Measurements from ENCODE around the gene ISG20.
"Not testable (repeated sequence)": the region's sequence is repeated elsewhere in the genome, so short reads cannot be mapped to it uniquely, and the experiment has no call there.

Gene ISG20

DNA sequence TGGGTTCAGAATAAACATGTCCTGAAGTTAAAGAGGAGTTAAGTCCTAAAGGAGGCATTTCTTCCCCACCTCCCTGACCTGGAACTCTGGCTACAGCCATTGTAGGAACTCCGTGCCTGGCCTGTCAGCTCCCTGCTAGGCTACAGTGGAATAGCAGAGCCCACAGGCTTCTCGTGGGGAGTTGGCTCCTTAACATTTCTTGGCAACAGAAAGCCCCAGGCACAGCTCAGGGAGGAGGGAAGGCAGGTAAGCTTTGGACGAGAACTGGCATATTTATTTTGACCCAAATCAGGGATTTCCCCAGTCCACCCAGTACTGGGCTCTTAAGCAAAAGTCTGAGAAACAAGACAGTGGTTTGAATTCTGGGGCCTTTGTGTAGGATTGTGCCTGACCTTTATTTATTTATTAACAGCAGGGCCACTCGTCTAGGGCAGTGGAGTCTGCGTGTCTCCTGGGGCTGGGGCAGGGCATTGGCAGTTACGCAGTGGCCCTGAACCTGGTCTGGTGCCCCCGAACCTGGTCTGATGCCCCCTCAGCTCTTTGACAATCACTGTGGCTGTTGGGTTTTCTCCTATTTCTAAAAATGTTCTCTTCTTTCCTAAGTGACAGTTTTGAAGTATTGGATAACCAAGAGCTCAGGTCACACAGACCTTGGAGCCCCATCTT is 7.9 kb upstream of the ISG20 start:
- peaks cover 30% of the 10 kb centered on the region for H3K4me1 ChIP-seq (ENCODE audit: control insufficient read depth, insufficient read depth, low read length)
- H3K9ac ChIP-seq (ENCODE audit: low read length) = no peak overlapping the region
- no peaks in the 10 kb centered on the region for H3K36me3 ChIP-seq (ENCODE audit: control insufficient read depth, insufficient read depth, low read length)
- no peaks in the 10 kb centered on the region for H3K9me3 ChIP-seq (ENCODE audit: control insufficient read depth, low read length)
- no peaks in the 10 kb centered on the region for H3K27me3 ChIP-seq (ENCODE audit: control insufficient read depth, insufficient read depth, low read length)
- no peak overlapping the region for H3K4me3 ChIP-seq (ENCODE audit: low read length)

DNA sequence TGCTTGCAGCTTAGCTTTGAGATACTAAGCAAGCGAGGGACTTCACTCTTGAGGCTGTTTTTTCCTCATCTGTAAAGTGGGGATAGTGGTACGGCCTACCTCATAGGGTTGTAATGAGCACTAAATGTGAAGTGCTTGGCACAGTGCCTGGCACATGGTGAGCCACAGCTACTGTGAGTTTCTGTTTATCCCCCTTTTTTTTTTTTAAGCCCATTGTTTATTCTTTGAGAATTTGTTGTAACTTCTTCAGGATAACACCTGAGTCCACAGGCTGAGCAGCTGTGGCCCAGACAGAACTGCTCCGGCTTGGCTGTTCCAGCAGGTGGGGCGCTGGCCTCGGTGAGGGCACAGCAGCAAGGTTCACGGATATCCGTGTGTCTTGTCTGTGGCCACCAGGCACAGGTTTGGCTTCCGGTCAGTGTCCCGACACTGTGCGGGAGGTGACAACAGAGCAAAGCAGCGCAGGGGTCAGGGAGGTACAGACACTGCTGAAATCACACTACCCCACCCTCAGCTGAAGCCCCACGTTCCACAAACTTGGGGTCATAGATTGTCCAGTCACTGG is 7.3 kb upstream of the ISG20 start:
- Histone ChIP-seq H3K9ac (ENCODE audit: low read length) (no peak overlapping the region), H3K9me3 (ENCODE audit: control insufficient read depth, low read length) (no peaks in the 10 kb centered on the region), H3K4me3 (ENCODE audit: low read length) (no peak overlapping the region), H3K4me1 (ENCODE audit: control insufficient read depth, insufficient read depth, low read length) (peaks cover 37% of the 10 kb centered on the region), H3K27me3 (ENCODE audit: control insufficient read depth, insufficient read depth, low read length) (no peaks in the 10 kb centered on the region), H3K36me3 (ENCODE audit: control insufficient read depth, insufficient read depth, low read length) (no peaks in the 10 kb centered on the region)

DNA sequence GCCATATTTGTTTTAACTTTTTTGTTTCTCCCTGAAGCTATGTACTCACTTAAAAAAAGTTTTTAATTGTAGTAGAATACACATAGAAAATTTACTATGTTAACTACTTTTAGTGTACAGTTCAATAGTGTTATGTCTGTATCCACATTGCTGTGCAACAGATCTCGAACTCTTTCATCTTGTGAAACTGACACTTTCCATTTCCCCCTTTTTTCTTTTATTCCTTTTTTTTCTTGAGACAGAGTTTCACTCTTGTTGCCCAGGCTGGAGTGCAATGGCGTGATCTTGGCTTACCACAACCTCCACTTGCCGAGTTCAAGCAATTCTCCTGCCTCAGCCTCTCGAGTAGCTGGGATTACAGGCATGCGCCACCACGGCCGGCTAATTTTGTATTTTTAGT is 6.0 kb upstream of the ISG20 start:
- peaks cover 43% of the 10 kb centered on the region for H3K4me1 ChIP-seq (ENCODE audit: control insufficient read depth, insufficient read depth, low read length)
- not testable (repeated sequence) for H3K4me3 ChIP-seq (ENCODE audit: low read length); H3K9me3 ChIP-seq (ENCODE audit: control insufficient read depth, low read length); H3K9ac ChIP-seq (ENCODE audit: low read length); H3K36me3 ChIP-seq (ENCODE audit: control insufficient read depth, insufficient read depth, low read length); H3K27me3 ChIP-seq (ENCODE audit: control insufficient read depth, insufficient read depth, low read length)

DNA sequence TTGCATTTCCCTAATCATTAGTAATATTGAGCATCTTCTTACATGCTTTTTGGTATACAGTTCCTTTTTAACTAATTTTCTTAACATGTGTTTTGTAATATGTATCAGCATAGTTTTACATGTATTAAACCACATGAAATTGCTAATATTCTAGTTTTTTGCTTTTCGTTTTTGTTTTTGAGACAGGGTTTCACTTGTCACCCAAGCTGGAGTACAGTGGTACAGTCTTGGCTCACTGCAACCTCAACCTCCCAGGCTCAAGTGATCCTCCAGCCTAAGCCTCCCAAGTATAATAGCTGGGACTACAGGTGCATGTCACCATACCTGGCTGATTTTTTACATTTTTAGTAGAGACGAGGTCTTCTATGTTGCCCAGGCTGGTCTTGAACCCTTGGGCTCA is 4.4 kb upstream of the ISG20 start:
- H3K9me3 ChIP-seq (ENCODE audit: control insufficient read depth, low read length) = no peaks in the 10 kb centered on the region
- no peaks in the 10 kb centered on the region for H3K36me3 ChIP-seq (ENCODE audit: control insufficient read depth, insufficient read depth, low read length)
- no peak overlapping the region for H3K4me3 ChIP-seq (ENCODE audit: low read length)
- no peak overlapping the region for H3K9ac ChIP-seq (ENCODE audit: low read length)
- no peaks in the 10 kb centered on the region for H3K27me3 ChIP-seq (ENCODE audit: control insufficient read depth, insufficient read depth, low read length)
- peaks cover 46% of the 10 kb centered on the region for H3K4me1 ChIP-seq (ENCODE audit: control insufficient read depth, insufficient read depth, low read length)

DNA sequence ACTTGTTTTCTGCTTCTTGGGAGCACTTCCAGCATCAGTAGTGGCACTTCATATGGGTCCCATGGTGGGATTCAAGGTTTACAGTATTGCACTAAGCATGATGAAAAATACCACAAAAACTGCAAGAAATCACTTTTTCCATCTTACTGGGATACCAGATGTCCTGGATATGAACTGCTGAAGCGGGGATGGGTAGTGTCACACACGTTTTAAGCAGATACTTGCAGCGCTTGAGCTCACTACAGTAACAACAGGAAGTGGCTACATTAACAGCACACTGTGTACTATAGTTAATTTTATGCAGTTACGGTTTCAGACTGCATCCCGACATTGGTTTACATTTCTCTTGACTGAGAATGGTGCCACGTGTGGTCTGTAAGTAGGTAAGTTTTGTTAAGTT is 3.5 kb upstream of the ISG20 start:
- Histone ChIP-seq H3K36me3 (ENCODE audit: control insufficient read depth, insufficient read depth, low read length) (no peaks in the 10 kb centered on the region), H3K9me3 (ENCODE audit: control insufficient read depth, low read length) (no peaks in the 10 kb centered on the region), H3K4me3 (ENCODE audit: low read length) (no peak overlapping the region), H3K27me3 (ENCODE audit: control insufficient read depth, insufficient read depth, low read length) (no peaks in the 10 kb centered on the region), H3K4me1 (ENCODE audit: control insufficient read depth, insufficient read depth, low read length) (peaks cover 50% of the 10 kb centered on the region), H3K9ac (ENCODE audit: low read length) (no peak overlapping the region)

DNA sequence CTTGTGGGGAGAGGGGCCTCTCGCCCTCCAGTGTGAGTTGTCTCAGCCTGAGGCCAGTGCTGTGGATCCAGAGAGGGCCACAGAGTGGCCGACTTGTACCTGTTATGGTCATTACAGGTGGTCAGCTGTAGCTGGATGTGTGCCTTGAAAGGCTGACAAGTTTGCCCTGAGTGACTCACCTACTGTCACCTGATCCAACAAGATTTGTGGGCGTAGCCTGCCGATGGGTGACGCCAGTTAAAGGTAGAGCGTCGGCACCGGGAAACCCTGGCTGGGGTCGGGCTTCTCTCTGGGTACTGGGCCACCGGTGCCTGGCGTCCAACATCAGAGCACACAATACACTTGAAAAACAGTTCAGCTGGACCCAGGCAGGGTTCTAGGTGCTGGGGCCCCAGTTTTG is 2.8 kb upstream of the ISG20 start:
- H3K4me3 ChIP-seq (ENCODE audit: low read length) = no peak overlapping the region
- H3K27me3 ChIP-seq (ENCODE audit: control insufficient read depth, insufficient read depth, low read length) = no peaks in the 10 kb centered on the region
- no peaks in the 10 kb centered on the region for H3K9me3 ChIP-seq (ENCODE audit: control insufficient read depth, low read length)
- H3K9ac ChIP-seq (ENCODE audit: low read length) = peak overlapping the region; percentile 60
- peaks cover 51% of the 10 kb centered on the region for H3K4me1 ChIP-seq (ENCODE audit: control insufficient read depth, insufficient read depth, low read length)
- H3K36me3 ChIP-seq (ENCODE audit: control insufficient read depth, insufficient read depth, low read length) = no peaks in the 10 kb centered on the region

DNA sequence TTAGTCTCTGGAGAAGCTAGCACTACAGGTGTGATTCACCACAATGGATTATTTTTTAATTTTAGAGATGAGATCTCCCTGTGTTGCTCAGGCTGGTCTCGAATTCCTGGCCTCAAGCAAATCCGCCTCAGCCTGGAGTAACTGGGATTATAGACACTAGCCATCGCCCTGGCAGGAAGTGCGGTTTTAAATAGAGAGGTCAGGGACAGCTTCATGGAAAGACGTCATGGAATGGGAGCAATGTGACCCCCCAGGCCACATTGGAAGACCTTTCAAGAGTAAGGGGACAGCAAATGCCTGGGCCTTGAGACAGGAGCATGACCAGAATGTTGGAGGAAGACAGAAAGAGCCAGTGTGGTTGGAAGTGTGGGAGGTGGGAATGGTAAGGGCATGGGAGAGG is 2.2 kb upstream of the ISG20 start:
- Histone ChIP-seq H3K36me3 (ENCODE audit: control insufficient read depth, insufficient read depth, low read length) (no peaks in the 10 kb centered on the region), H3K4me3 (ENCODE audit: low read length) (no peak overlapping the region), H3K9me3 (ENCODE audit: control insufficient read depth, low read length) (no peaks in the 10 kb centered on the region), H3K27me3 (ENCODE audit: control insufficient read depth, insufficient read depth, low read length) (no peaks in the 10 kb centered on the region), H3K4me1 (ENCODE audit: control insufficient read depth, insufficient read depth, low read length) (peaks cover 53% of the 10 kb centered on the region), H3K9ac (ENCODE audit: low read length) (peak overlapping the region; percentile 60)

DNA sequence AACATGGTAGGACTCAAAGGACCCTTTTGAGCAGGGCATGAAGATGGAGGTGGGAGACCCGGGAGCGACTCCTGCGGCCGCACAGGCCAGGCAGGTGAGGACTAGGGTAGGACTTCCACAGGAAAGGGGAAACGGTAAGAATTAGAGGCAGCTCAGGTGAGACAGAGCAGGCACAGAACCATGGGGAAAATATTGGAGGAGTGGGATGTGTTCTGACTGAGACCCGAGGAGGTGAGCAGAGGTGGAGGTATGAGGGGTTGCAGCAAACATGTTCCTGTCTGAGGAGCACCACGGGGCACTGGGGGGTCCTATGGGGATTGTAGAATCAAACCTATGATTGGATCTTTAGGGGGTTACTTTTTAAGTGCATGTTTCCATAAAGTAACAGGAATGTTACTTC is 1.4 kb upstream of the ISG20 start:
- H3K4me3 ChIP-seq (ENCODE audit: low read length) = no peak overlapping the region
- peak overlapping the region; percentile 92 for H3K9ac ChIP-seq (ENCODE audit: low read length)
- no peaks in the 10 kb centered on the region for H3K36me3 ChIP-seq (ENCODE audit: control insufficient read depth, insufficient read depth, low read length)
- H3K9me3 ChIP-seq (ENCODE audit: control insufficient read depth, low read length) = no peaks in the 10 kb centered on the region
- peaks cover 53% of the 10 kb centered on the region for H3K4me1 ChIP-seq (ENCODE audit: control insufficient read depth, insufficient read depth, low read length)
- no peaks in the 10 kb centered on the region for H3K27me3 ChIP-seq (ENCODE audit: control insufficient read depth, insufficient read depth, low read length)

DNA sequence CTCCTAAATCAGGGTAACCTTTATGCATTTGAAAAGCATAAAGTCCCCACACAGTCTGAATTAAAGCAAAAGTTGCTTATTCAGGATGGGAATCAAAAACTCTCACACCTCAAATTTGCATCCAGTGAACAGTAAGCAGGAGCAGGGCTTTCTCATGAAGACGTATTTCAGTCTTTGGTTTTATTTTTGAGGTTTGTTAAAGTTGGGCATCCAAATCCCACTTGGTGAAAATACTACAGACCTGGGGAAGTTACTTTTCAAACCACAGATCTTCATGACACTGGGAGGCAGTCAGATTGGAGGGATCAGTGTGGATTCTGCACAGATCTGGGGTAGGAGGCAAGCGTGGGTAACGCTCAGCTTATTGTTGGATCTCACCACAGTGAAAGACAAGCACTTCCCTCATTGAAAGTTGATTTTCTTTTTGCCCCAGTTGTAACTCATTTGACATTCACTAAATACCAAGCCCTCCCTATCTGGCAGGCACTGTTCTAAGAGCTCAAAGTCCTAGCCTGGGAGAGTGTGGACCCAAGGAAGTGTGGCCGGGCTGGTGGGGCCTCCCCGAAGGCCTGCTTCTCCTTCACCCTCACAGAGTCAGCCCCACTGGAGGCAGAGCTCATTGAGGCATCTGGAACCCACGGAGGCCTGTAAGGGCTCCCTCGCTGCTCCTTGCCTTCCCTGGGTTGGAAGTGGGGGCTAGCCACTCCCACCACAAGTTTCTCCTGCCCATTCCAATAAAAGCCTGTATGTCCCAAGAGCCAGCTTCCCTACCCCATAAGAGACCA is 783 bp upstream of the ISG20 start:
- Histone ChIP-seq H3K4me1 (ENCODE audit: control insufficient read depth, insufficient read depth, low read length) (peaks cover 53% of the 10 kb centered on the region), H3K27me3 (ENCODE audit: control insufficient read depth, insufficient read depth, low read length) (no peaks in the 10 kb centered on the region), H3K9ac (ENCODE audit: low read length) (peak overlapping the region; percentile 92), H3K4me3 (ENCODE audit: low read length) (peak overlapping the region; percentile 70), H3K36me3 (ENCODE audit: control insufficient read depth, insufficient read depth, low read length) (no peaks in the 10 kb centered on the region), H3K9me3 (ENCODE audit: control insufficient read depth, low read length) (no peaks in the 10 kb centered on the region)

DNA sequence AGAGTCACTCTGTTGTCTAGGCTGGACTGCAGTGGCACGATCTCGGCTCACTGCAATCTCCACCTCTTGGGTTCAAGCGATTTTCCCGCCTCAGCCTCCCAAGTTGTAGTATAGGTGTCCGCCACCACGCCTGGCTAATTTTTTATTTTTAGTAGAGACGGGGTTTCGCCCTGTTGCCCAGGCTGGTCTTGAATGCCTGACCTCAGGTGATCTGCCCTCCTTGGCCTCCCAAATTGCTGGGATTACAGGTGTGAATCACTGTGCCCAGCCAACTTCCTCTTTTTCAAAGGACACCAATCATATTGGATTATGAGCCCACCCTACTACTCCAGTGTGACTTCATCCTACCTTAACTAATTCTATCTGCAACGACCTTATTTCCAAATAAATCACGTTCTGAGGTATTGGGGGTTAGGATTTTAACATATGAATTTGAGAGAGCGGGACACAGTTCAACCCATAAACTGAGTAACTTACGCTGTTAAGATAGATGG is 3.2 kb downstream of the ISG20 start:
- Histone ChIP-seq H3K9me3 (ENCODE audit: control insufficient read depth, low read length) (no peaks in the 10 kb centered on the region), H3K4me1 (ENCODE audit: control insufficient read depth, insufficient read depth, low read length) (peaks cover 44% of the 10 kb centered on the region), H3K36me3 (ENCODE audit: control insufficient read depth, insufficient read depth, low read length) (no peaks in the 10 kb centered on the region), H3K27me3 (ENCODE audit: control insufficient read depth, insufficient read depth, low read length) (no peaks in the 10 kb centered on the region), H3K9ac (ENCODE audit: low read length) (no peak overlapping the region), H3K4me3 (ENCODE audit: low read length) (no peak overlapping the region)

DNA sequence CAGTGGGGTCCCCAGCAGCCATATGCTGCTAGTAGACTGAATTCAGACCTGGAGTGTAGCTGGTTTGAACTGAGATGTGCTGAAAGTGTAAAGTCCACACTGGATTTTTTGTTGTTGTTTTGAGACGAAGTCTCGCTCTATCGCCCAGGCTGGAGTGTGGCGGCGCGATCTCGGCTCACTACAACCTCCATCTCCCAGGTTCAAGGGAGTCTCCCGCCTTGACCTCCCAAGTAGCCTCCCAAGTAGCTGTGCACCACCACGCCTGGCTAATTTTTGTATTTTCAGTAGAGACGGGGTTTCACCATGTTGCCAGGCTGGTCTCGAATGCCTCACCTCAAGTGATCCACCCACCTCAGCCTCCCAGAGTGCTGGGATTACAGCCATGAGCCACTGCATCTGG is 3.7 kb downstream of the ISG20 start:
- not testable (repeated sequence) for H3K27me3 ChIP-seq (ENCODE audit: control insufficient read depth, insufficient read depth, low read length); H3K4me3 ChIP-seq (ENCODE audit: low read length); H3K9me3 ChIP-seq (ENCODE audit: control insufficient read depth, low read length); H3K36me3 ChIP-seq (ENCODE audit: control insufficient read depth, insufficient read depth, low read length); H3K9ac ChIP-seq (ENCODE audit: low read length)
- H3K4me1 ChIP-seq (ENCODE audit: control insufficient read depth, insufficient read depth, low read length) = peaks cover 44% of the 10 kb centered on the region

DNA sequence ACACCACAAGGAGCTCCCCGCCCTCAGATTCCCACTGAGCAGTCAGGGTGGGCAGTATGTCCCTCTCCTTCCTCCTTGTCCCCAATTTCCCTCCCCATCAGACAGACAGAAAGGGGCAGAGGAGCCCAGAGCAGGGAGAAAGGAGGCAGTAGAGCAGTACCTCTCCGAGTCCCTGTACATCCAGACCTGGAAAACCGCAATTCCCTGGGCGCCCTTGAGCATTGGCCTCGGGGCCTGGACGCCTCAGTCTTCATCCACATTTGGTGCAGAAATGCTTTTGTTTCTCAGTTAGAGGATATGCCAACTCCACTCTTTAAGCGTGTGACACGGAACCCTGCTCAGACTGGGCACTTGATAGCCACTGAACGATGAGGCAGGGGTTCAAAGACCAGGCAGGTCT is 5.9 kb downstream of the ISG20 start:
- Histone ChIP-seq H3K27me3 (ENCODE audit: control insufficient read depth, insufficient read depth, low read length) (no peaks in the 10 kb centered on the region), H3K9me3 (ENCODE audit: control insufficient read depth, low read length) (no peaks in the 10 kb centered on the region), H3K9ac (ENCODE audit: low read length) (no peak overlapping the region), H3K4me1 (ENCODE audit: control insufficient read depth, insufficient read depth, low read length) (peaks cover 47% of the 10 kb centered on the region), H3K4me3 (ENCODE audit: low read length) (no peak overlapping the region), H3K36me3 (ENCODE audit: control insufficient read depth, insufficient read depth, low read length) (no peaks in the 10 kb centered on the region)
